IPS-NIHi11 (cell line): ENCODE results near the gene RAP1GAP2.
"Not testable (repeated sequence)": the region's sequence is repeated elsewhere in the genome, so short reads cannot be mapped to it uniquely, and the experiment has no call there.

Experiments
- DNase-seq: peaks from one replicate; pipeline ENCODE4 v3.0.0; 2012; ENCODE audit warnings: mixed read lengths, low spot score

Gene RAP1GAP2

GRCh38 chr17:3043737-3044365, 247.6 kb downstream of the RAP1GAP2 start:
- DNase-seq: no peak

DNA sequence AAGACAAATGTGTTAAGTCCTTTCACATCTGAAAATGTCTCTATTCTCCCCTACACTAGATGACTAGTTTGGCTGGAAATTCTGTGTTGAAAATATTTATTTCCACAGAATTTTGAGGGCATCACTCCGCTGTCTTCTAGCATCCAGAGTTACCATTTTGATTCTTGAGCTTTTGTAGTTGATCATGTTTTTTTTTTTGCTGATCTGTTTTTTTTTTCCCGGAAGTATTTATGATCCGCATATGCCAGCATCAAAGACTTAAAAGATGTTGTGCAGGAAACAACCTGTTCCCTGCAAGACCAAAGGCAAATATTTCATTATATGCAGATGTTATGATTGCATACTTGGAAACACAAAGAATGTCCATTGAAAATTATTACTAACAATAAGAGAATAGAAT, 250.5 kb downstream of the RAP1GAP2 start:
- no peak for DNase-seq

- DNase-seq: peak; percentile 93
These were observed 252.7 kb downstream of the RAP1GAP2 start for GRCh38 chr17:3048727-3049471.

DNA sequence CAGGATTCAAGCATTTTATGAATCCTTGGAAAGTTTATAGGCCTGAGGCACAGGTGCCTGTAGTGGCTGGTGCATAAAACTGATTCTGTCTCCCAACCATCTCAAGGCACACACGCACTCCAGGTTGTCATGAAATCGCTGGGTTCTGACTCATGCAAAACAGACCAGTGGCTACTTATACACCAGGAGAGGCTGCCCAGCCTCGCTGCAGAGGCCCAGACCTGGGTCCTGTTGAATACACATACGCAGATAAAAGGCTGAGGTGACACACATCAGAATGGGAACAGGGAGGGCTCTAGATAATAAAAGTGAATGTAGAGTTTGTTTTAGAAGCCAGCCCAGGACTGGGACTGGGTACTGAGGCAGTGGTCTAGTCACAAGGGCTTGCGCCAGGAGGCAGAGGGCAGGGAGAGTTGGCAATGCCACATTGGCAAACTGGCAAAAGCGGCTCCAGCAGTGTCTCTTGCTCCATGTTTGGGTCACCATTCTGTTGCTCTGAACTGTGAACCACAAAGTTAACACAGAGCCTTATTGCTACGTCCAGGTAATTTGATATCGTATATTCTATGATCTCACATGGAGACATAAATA, 253.6 kb downstream of the RAP1GAP2 start:
- DNase-seq: no peak

- DNase-seq: not testable (repeated sequence)
These were observed 258.6 kb downstream of the RAP1GAP2 start for GRCh38 chr17:3054868-3055267.

- not testable (repeated sequence) for DNase-seq
These were observed 266.7 kb downstream of the RAP1GAP2 start for GRCh38 chr17:3062824-3063377.

DNA sequence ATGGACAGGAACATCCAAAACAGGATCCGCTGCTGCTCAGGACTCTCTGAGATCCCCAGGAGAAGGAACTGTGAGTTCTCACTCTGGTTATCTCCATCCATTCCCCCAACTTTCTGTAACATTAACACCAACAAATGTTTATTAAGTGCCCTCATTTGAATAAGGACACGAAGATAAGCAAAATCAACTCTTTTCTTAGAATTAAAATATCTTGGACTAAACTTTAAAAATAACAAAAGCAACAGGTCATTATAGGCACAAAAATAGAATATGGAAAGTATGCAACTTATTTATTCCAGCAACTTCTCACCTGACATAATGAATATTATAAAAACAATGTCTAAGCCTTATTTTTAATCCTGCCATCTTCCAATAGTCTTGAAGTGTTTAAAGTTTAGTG, 267.3 kb downstream of the RAP1GAP2 start, which contains the start of gene OR1D5:
Gene OR1D5, minus strand, starts transcription at position 101 of the 400 bp plus-strand sequence. Its CDS starts 0 bp downstream, at position 101.
- not testable (repeated sequence) for DNase-seq

- DNase-seq: not testable (repeated sequence)
These were observed 269.0 kb downstream of the RAP1GAP2 start for GRCh38 chr17:3065192-3065591.

DNA sequence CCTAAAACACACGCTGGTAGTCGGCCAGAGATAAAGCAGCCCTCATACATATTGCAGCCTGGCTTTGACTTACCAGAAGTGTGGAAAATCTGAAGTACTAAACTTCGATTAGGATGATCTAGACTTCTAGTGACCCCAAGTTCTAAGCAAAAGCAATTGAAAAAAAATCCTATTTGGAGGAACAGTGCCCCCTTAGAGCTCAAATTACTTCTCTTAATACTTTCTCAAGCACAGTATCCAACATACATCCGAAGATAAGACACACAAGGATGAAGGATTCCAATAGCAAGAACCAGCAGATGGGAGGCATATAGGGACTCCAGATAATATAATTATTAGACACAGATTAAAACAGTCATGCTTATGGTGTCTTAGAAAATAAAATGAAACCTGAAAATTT, 277.6 kb downstream of the RAP1GAP2 start:
- not testable (repeated sequence) for DNase-seq
